NCI-H128 (cell line): ENCODE data around the gene TOM1L2.

Source experiments
- DNase-seq: peaks from one replicate; lab custom pipeline; 2025; ENCODE audit not compliant: unreplicated experiment; lab: John Stamatoyannopoulos, UW

Gene TOM1L2

DNA sequence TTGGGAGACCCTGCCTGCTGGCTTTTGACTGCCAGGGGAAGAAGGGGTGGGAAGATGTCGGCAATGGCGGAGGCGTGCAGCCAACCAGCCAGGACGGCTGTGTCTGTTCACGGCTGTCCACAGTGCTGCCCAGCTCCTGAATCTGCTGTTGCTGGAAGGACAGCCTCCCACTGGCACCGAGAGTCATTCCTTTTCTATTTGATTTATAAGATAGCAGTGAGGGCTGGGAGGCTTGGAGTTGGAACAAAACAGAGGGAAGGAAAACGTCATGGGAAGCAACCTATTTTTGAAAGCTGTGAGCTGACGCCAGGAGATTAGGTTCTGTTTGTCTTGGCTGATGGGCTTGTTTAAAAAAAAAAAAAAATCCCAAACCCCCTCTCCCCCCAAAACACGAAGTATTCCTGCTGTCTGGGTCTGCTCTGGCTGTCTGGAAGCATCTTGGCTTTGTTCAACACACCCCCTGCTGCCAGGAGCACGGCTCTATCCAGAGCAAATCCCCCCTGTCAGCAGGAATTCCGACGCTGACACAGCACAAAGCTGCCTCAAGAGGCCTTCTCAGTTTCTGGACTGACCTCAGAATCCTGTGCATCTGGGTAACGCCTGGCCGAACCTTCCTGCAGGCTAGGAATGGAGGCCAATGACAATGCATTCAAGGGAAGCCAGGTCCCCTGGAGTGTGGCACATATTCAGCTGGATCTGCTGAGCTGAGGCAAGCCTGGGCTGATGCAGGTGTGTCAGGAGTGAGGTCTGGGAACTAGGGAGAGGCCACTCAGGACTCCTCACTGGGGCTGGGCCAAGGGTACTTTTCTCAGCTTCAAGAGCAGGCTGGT lies 94.5 kb downstream of the TOM1L2 start:
- peak; percentile 12 for DNase-seq

DNA sequence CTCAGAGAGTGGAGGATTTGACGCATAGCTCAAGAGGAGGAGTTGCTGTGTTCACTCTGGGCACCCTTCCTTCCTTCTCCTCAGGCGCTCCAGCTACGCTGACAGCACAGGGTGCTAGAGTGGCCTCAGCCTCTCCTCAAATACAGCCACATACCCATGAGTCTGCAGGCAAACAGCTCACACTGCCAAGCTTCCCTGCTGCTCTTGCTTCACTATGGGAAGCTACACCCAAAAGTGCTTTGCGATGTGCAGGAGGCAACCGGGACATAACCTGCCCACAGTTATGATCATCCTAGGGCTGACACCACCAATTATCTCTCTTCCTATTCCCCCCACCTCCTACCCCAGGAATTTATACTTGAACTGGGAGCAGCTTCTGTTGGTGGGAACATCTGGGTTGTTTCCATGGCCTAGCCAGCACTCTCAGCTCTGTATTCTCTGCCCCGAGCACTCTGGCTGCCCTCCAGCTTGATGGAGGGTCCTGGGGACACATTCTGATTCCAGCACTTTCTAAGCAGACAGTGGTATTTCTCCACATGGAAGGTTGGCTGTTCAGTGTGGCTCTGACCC lies 95.2 kb downstream of the TOM1L2 start:
- no peak for DNase-seq

DNA sequence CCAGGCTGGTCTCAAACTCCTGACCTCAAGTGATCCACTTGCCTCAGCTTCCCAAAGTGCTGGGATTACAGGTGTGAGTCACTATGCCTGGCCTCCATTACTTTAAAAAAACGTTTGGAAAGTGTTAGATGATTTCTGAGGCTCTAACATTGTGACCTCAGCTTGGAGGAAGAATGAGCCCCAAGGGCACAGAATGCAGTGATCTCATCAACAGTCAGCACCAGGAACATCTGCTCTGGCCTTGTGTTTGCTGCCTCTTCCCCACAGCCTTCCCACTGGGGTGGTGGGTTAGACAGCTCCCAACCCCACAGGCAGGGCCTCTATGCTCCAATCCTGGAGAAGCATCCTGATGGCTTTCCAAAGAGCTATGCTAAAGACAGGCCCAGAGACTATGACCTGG lies 97.7 kb downstream of the TOM1L2 start:
- DNase-seq = no peak

DNA sequence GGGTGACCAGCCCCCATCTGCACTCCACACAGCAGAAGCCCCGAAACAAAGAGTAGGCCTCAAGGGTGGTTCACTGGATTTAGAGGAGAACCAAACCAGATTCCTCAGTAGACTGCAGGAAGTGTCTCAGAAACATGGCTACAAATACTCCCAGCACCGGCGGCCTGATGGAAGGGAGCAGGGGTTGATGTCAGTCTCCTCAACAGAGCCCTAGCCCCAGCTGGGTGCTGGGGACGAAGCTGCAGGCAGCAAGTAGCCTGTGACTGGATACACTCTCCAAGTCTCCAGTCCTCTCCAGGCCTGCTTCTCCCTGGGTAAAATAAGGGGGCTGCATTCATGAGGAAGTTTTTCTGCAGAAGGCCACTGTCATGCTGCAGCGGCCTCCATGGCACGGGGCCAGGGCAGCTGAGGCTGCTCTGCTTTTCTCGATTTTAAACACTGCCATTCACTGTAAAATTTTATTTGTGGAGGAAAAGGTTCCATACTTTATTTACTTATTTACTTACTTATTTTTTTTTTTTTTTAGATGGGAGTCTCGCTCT lies 98.7 kb downstream of the TOM1L2 start:
- no peak for DNase-seq

DNA sequence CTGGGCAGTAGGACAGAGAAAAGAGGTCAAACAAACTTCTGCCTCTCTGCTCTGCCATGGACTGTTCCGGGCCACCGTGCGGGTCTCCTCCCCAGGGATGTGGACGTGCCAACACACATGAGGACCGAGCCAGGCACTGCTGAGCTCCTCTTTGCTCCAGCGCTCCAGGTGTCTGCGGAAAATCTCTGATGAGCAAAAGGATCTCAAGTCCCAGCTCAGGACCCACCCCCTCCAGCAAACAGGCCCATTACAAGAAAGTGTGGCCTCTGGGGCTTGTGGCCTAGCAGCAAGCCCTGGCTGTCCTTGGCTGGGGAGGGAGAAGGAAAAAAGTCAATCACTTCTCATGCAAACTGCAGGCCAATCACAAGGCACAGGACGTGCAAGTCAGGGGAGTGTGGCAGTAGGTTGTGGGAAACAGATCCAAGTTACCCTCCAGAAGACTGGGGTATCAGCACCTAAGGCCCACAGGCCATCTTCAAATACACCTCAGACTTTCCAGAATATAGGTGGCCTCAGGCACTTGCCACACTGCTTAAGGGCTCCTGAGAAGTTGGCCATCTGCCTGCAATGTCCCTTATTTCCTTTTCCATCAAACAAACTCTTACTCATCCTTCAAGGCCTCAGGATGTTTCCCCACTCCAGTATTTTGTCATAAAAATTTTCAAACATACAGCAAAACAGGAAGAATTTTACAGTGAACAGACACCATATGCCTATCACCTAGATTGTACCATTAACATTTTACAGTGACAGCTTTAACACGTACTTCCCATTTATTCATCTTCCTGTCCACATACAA lies 99.5 kb downstream of the TOM1L2 start:
- no peak for DNase-seq

DNA sequence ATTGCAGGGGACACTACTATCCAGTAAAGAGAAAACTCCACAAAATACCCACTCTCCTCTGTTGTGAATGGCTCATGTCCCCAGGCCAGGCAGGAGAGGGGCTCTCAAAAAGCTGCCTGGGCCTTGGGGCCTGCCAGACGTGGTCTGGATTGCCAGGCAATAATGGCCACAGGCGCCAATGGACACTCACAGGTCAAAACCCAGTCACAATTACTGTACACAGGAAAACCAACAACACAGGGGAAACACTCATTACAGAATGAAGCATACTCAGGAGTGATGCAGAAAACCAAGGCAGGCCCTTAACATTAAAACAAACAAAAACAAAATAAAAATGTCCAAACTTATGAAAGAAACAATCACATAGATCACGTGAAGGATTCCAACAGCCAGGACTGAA lies 100.3 kb downstream of the TOM1L2 start:
- DNase-seq = no peak

DNA sequence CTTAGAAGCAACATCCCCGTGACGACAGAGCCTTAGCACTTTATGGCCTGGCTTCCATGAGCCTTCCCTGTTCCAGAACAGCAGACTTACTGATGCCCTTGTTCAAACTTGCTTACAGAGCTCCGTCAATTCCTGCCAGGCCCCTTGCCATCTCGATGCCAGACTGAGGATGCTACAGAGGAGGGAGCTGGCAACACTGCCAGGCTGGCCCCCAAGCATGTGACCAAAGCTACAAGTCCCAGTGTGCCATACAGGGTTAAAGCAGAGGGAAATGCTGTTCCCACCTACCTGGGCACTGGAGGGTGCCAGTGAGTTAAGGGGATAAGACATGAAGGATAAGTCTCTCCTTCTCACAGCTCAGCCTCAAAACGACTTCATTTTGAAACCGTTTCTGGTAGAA lies 102.0 kb downstream of the TOM1L2 start:
- no peak for DNase-seq

DNA sequence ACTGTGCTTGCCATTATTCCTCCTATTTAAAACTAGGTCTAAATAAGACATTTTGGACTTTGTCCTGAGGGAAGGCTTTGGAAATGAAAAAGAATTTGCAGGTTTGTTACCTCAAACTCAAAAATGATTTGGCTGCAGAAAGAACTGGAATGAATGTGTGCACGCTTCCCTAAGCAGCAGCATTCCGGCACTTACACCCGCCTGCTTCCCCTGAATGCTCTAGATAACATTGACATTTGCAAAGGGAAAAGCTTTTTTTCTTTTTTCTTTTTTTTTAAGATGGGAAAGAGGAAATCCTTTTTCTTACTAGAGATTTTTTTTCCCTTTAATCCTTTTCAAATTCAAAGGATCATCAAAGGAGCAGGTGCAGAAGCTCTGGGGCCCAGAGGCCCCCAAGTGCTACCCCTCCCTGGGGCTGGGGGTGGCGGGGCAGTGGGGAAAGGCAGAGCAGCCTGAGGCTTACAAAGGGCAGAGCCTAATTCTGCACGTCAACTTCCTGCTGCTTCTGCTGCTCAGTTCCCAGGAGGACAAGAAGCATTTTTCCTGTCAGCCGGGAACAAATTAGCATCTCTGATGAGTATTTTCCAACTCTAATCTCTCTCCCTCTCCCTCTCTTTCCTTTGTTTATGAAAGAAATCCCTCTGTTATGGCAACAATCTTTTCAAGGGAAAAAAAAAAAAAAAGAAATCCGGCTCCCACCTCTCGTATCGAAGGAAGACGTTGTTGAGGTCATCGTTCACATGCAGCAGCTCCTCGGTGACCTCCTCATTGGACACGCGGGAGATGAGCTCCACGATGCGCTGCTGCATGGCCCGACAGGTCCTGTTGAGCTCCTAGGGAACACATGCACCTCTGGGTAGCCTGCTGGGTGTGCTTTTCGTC lies 103.3 kb downstream of the TOM1L2 start:
- no peak for DNase-seq

DNA sequence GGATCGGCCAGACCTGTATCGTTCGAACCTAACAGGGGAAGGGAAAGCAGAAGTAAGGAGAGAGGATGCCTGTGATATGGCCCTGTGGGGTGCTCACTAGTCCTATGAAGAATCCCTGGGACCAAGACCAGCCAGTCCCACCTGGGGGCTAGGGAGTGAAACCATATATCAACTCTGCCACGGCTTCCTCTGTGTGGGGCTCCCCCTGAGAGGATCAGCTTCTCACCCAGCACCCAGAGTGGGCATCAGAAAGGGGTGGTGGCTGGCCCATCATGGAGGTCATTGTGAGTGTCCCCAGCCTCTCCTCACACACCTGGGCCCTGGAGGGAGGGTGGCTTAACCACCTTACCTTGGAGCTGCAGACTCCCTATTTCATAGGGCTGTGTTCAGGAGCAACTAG lies 105.3 kb downstream of the TOM1L2 start:
- DNase-seq = no peak

DNA sequence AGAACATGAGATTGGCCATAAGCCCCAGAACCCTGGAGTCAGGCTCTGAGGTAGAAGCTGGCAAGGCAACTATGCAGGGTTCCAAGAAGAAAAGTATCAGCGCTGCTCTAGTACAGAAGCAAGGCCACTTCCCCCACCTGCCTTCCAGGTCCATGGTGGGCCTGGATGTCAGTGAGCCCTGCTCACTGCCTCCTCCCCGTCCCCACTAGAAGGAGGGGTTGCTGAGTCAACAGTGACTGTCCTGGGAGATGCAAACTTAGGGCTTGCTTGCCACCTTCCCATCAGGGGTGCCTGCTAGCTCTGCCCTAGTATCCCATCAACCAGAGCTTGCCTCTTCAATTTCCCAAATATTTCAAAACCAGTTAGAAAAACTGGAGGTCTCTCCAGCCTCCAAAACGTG lies 105.8 kb downstream of the TOM1L2 start:
- no peak for DNase-seq

DNA sequence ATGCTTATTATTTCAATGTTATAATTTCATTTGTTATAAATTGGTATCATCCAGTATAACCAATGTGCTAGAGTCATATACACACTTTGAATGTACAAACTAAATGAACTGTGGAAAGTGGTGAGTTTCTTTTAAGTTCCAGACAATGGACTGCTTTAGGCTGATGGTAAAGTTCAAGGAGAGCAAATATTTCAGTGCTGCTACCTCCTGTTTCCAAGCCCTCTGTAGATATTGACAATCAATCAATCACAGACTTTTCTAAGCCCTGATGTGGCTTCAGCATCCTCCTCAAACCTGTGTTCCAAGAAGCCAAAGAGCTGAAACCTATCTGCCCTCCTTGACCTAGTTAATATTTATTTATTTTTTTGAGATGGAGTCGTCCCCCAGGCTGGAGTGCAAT lies 107.2 kb downstream of the TOM1L2 start:
- DNase-seq = no peak

DNA sequence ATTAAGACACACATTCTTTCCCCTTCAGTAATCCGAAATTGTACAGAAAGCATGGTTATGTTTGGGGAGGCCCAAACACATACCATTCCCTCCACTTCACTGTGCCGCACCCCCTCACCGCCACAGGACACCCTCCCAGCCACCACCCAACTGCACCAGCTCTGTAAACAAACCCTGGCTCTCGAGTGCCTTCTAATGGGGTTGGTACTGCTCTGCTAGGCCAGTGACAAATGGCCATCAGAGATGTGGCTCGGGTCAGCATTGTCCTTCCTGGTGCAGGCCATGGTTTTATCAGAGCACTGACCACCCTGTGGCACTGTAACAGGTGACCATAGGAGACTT lies 111.5 kb downstream of the TOM1L2 start:
- no peak for DNase-seq

DNA sequence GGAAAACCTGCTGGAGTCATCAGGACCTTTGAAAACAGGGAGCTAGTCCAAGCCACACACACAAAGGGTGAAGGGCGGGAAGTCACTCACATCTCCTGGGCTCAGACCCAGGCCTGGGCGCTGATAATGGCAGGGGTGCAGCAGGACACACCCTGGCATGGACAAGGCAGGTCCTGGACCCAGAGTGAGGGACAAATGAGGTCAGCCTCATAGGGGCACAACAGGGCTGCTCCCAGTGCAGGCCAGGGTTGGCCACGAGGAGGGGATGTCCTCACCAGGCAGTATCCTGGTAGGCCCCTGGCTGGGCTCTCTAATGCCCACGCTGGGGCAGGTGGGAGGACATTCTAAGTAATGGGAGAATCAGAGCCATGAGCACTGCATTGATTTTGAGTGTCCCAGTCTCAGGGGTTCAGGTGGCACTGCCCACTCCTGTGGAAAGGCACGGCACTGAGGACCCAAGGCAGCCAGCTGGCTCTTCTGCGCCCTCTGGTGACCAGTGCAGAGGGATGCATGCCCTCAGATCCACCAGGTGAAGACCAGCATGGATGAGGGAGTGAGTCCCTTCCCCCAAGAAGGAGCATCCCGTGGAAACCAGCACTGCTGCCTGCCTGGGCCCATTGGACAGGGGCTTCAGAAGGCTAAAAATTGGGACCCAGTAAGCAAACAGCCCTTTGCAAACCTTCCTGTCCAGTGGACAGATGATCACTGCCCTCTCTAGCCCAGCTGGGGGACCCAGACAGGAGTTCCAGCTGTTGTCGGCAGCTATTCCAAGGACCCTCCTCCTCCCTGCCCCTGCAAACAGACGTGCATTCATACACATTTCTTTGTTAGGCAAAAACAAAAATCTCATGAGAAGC lies 112.1 kb downstream of the TOM1L2 start:
- no peak for DNase-seq

DNA sequence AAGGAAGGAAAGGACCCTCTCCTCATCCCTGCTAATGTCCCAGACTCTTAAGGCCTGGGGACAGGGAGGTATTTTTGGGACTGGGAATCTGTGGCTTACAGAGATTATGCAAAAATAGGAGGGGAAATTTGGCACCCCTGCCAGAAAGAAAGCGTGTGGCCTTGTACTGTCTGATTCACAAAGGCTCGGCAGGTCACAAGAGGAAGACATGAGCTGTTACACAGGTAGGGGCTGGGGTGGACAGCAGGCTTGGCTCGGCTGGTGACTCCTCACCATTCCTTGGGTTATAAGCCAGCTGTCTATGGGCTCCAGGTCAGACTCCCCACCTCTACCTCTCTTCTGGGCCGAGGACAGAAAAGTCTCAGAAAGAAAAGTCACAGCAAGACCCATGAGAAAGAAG lies 114.7 kb downstream of the TOM1L2 start:
- no peak for DNase-seq

DNA sequence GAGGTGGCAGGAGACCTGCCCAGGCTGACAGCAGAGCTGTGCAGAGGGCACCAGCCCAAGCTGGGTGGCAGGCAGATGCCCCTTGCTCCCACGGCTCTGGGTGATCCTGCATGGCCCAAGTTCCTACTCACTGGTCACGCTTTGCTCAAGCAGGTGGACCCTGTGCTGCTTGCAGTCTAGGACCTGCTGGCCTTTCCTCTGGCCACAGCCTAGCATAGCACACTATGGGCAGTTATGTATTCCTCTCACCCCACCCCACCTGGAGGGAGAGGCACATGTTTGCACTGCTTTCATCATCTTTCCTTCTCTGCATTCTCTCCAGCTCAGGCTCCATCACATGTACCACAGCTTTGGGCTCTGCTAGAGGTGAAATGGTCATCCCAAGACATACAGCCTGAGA lies 115.8 kb downstream of the TOM1L2 start:
- no peak for DNase-seq

DNA sequence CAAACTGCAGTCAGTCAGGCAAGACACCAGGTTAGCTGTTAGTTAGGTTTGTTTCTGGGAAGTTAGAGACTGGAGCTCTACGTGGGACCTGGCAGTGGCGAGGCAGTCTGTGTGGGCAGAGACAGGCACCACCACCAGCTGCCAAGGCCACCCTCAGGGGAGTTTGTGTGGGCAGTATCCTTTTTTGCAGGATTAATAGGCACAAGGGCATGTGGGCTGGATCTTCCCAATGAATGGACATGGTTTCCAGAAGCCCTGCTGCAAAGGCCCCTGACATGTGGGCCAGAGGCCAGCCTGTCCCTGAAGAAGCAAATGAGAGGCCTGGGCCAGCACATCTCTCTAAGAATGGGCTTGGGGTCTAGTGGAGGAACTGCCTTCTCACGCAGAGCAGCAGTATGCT lies 116.2 kb downstream of the TOM1L2 start:
- no peak for DNase-seq

DNA sequence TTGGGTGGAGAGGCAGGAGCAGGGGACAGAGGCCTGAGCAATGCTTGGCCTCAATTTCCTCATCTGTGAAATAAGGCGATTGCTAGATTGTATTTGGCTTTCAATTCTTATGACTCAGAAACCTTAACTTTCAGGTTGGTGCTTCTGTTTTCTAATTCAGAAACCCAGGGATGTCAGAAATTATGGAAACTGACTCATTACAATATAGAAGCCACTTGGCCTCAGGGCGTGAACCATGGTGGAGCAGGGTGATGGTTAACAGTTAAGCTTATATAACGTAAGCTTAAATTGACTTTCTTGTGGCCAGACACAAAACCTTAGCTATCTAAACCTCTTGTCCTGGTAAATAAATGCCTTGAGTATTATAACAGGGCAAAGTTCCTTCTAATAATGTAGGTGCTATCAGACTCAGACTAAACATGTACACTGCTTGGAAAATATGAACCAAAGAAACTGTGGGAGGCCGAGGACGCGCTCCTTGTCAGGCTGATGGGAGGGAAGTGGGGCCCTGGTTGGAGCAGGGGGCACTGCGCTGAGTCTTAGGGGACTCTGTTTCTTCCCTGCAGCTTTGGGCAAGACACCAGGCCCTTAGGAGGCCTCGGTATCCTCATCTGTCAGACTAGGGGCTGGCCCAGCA lies 118.3 kb downstream of the TOM1L2 start:
- DNase-seq = no peak

DNA sequence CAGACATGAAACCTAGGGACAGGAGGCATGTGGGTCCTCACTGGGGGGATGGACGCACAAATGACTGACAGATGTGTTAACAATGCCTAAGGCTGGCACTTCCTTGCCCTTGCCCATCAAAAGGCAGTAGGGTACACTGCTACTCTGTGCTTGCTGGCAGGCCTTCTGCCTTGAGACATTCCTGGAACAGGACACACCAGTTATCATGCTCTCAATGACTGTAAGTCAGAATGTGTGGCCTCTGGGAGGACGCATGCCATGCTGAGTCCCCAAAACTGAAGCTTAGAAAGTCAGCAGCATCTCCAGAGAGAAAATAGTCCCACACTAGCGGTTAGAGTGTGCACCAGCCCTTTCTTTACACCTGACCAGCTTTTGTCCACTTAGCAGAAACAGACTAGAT lies 119.3 kb downstream of the TOM1L2 start:
- no peak for DNase-seq
